Measurements from ENCODE around the gene METTL25.

The METTL25 gene

GRCh38 chr12:82473111-82473754 lies 114.9 kb downstream of the METTL25 start:
- no peaks in the 10 kb centered on the region for H4K20me1 ChIP-seq (ENCODE audit: insufficient read depth, low read length)
- peaks cover 5% of the 10 kb centered on the region for H3K36me3 ChIP-seq (replicated peaks; ENCODE audit: low read depth, low read length)
- no peak overlapping the region for H3K27ac ChIP-seq (ENCODE audit: low read length)
- no peak overlapping the region for H3K4me2 ChIP-seq (ENCODE audit: low read length)
- TF ChIP-seq CTCF (IDR thresholded peaks at IDR 0.05; ENCODE audit: low read depth, low read length) (no peak), EZH2phosphoT487 (IDR thresholded peaks at IDR 0.05; ENCODE audit: low read depth) (no peak)
- no peaks in the 10 kb centered on the region for H3K27me3 ChIP-seq (ENCODE audit: low read depth, low read length)
- H3K4me1 ChIP-seq (ENCODE audit: low read length) = 0 out of 2 replicates have a peak, but pooled peaks cover 2% of the 10 kb centered on the region
- H3K9ac ChIP-seq (ENCODE audit: low read length) = no peak overlapping the region
- no peak overlapping the region for H3K4me3 ChIP-seq (ENCODE audit: low read length)
- H3K9me3 ChIP-seq (ENCODE audit: insufficient read depth, low read length) = 0 out of 2 replicates have a peak, but pooled peaks cover 3% of the 10 kb centered on the region
- H3K79me2 ChIP-seq (ENCODE audit: low read length) = no peaks in the 10 kb centered on the region
- no peak overlapping the region for H2AFZ ChIP-seq (ENCODE audit: low read depth, low read length)

- H3K27me3 ChIP-seq (ENCODE audit: low read depth, low read length) = no peaks in the 10 kb centered on the region
- H3K4me3 ChIP-seq (ENCODE audit: low read length) = no peak overlapping the region
- H3K36me3 ChIP-seq (replicated peaks; ENCODE audit: low read depth, low read length) = peaks cover 5% of the 10 kb centered on the region
- H3K79me2 ChIP-seq (ENCODE audit: low read length) = no peaks in the 10 kb centered on the region
- 0 out of 2 replicates have a peak, but pooled peaks cover 3% of the 10 kb centered on the region for H3K9me3 ChIP-seq (ENCODE audit: insufficient read depth, low read length)
- no peak for TF ChIP-seq EZH2phosphoT487 (IDR thresholded peaks at IDR 0.05; ENCODE audit: low read depth)
- no peak for TF ChIP-seq CTCF (IDR thresholded peaks at IDR 0.05; ENCODE audit: low read depth, low read length)
- H3K4me2 ChIP-seq (ENCODE audit: low read length) = no peak overlapping the region
- 0 out of 2 replicates have a peak, but pooled peaks cover 2% of the 10 kb centered on the region for H3K4me1 ChIP-seq (ENCODE audit: low read length)
- H3K27ac ChIP-seq (ENCODE audit: low read length) = no peak overlapping the region
- no peaks in the 10 kb centered on the region for H4K20me1 ChIP-seq (ENCODE audit: insufficient read depth, low read length)
- H2AFZ ChIP-seq (ENCODE audit: low read depth, low read length) = no peak overlapping the region
- no peak overlapping the region for H3K9ac ChIP-seq (ENCODE audit: low read length)
These were observed 116.0 kb downstream of the METTL25 start for GRCh38 chr12:82474181-82474797.

GRCh38 chr12:82474798-82475184 lies 116.5 kb downstream of the METTL25 start:
- H3K4me3 ChIP-seq (ENCODE audit: low read length) = no peak overlapping the region
- no peak overlapping the region for H2AFZ ChIP-seq (ENCODE audit: low read depth, low read length)
- H3K4me2 ChIP-seq (ENCODE audit: low read length) = no peak overlapping the region
- H3K36me3 ChIP-seq (replicated peaks; ENCODE audit: low read depth, low read length) = peaks cover 5% of the 10 kb centered on the region
- H3K9ac ChIP-seq (ENCODE audit: low read length) = no peak overlapping the region
- no peaks in the 10 kb centered on the region for H4K20me1 ChIP-seq (ENCODE audit: insufficient read depth, low read length)
- 0 out of 2 replicates have a peak, but pooled peaks cover 3% of the 10 kb centered on the region for H3K9me3 ChIP-seq (ENCODE audit: insufficient read depth, low read length)
- no peaks in the 10 kb centered on the region for H3K79me2 ChIP-seq (ENCODE audit: low read length)
- H3K4me1 ChIP-seq (ENCODE audit: low read length) = 0 out of 2 replicates have a peak, but pooled peaks cover 2% of the 10 kb centered on the region
- TF ChIP-seq EZH2phosphoT487 (IDR thresholded peaks at IDR 0.05; ENCODE audit: low read depth) = no peak
- TF ChIP-seq CTCF (IDR thresholded peaks at IDR 0.05; ENCODE audit: low read depth, low read length) = no peak
- no peak overlapping the region for H3K27ac ChIP-seq (ENCODE audit: low read length)
- no peaks in the 10 kb centered on the region for H3K27me3 ChIP-seq (ENCODE audit: low read depth, low read length)

- H3K4me3 ChIP-seq (ENCODE audit: low read length) = no peak overlapping the region
- H2AFZ ChIP-seq (ENCODE audit: low read depth, low read length) = no peak overlapping the region
- 0 out of 2 replicates have a peak, but pooled peaks cover 2% of the 10 kb centered on the region for H3K4me1 ChIP-seq (ENCODE audit: low read length)
- peaks cover 5% of the 10 kb centered on the region for H3K36me3 ChIP-seq (replicated peaks; ENCODE audit: low read depth, low read length)
- H3K9me3 ChIP-seq (ENCODE audit: insufficient read depth, low read length) = 0 out of 2 replicates have a peak, but pooled peaks cover 3% of the 10 kb centered on the region
- no peak overlapping the region for H3K27ac ChIP-seq (ENCODE audit: low read length)
- H3K79me2 ChIP-seq (ENCODE audit: low read length) = no peaks in the 10 kb centered on the region
- no peaks in the 10 kb centered on the region for H3K27me3 ChIP-seq (ENCODE audit: low read depth, low read length)
- H3K4me2 ChIP-seq (ENCODE audit: low read length) = no peak overlapping the region
- no peak overlapping the region for H3K9ac ChIP-seq (ENCODE audit: low read length)
- TF ChIP-seq CTCF (IDR thresholded peaks at IDR 0.05; ENCODE audit: low read depth, low read length) = no peak
- no peak for TF ChIP-seq EZH2phosphoT487 (IDR thresholded peaks at IDR 0.05; ENCODE audit: low read depth)
- H4K20me1 ChIP-seq (ENCODE audit: insufficient read depth, low read length) = no peaks in the 10 kb centered on the region
These were observed 116.9 kb downstream of the METTL25 start for GRCh38 chr12:82475211-82475610.

Data from OCI-LY3 (cell line).